GM19193 (cell line): ENCODE results near the gene BATF3.

Experiments used
- POLR2A ChIP-seq: IDR thresholded peaks from 4 replicates; pipeline ENCODE4 v1.6.1; 2011; ENCODE audit not compliant: insufficient read depth, insufficient read length; ENCODE audit errors: extremely low read depth

Gene BATF3

GRCh38 chr1:212656730-212657129, 42.9 kb downstream of the BATF3 start:
- TF ChIP-seq POLR2A = no peak

- no peak for TF ChIP-seq POLR2A
These were observed 43.8 kb downstream of the BATF3 start for GRCh38 chr1:212655668-212656440.

GRCh38 chr1:212652609-212653008, 47.0 kb downstream of the BATF3 start:
- no peak for TF ChIP-seq POLR2A

- TF ChIP-seq POLR2A = no peak
These were observed 47.7 kb downstream of the BATF3 start for GRCh38 chr1:212651977-212652376.

- TF ChIP-seq POLR2A = no peak
These were observed 48.1 kb downstream of the BATF3 start for GRCh38 chr1:212651521-212651920.

GRCh38 chr1:212650228-212650627, 49.4 kb downstream of the BATF3 start:
- no peak for TF ChIP-seq POLR2A

- no peak for TF ChIP-seq POLR2A
These were observed 50.6 kb downstream of the BATF3 start for GRCh38 chr1:212649020-212649419.

- TF ChIP-seq POLR2A = no peak
These were observed 51.2 kb downstream of the BATF3 start for GRCh38 chr1:212648431-212648830.

GRCh38 chr1:212647004-212647403, 52.6 kb downstream of the BATF3 start:
- TF ChIP-seq POLR2A = no peak

GRCh38 chr1:212646588-212646987, 53.1 kb downstream of the BATF3 start:
- no peak for TF ChIP-seq POLR2A

GRCh38 chr1:212645546-212646543, 53.8 kb downstream of the BATF3 start:
- no peak for TF ChIP-seq POLR2A

GRCh38 chr1:212644866-212645545, 54.6 kb downstream of the BATF3 start:
- no peak for TF ChIP-seq POLR2A

GRCh38 chr1:212643877-212644276, 55.8 kb downstream of the BATF3 start:
- TF ChIP-seq POLR2A = no peak

- TF ChIP-seq POLR2A = no peak
These were observed 57.7 kb downstream of the BATF3 start for GRCh38 chr1:212641956-212642355.
